Smooth muscle cell (in vitro differentiated cells): ENCODE data around the gene ICA1. TPM values are rescaled to one million over a fixed set of nuclear protein-coding genes. Genes with fewer than 3 reads are reported as not detected.

Experiments
- DNase-seq: peaks from one replicate; lab custom pipeline; 2025; ENCODE audit not compliant: unreplicated experiment; lab: John Stamatoyannopoulos, UW
- H2AFZ ChIP-seq: fragments of 200-600 bp; sonication (generic); 2 replicates; pipeline ENCODE4 v1.6.0; 2016; ENCODE audit warnings: antibody characterized with exemption, low read depth, mild to moderate bottlenecking
- H3F3A ChIP-seq: fragments of 200-600 bp; sonication (generic); 2 replicates; pipeline ENCODE4 v1.6.0; 2017; ENCODE audit warnings: antibody characterized with exemption, low read depth
- H3K27ac ChIP-seq: fragments of 200-600 bp; sonication (generic); 2 replicates; pipeline ENCODE4 v1.5.1; 2016; ENCODE audit warnings: low read depth, mild to moderate bottlenecking
- H3K27me3 ChIP-seq: fragments of 200-600 bp; sonication (generic); 2 replicates; pipeline ENCODE4 v1.6.1; 2016; ENCODE audit warnings: low read depth, mild to moderate bottlenecking
- H3K36me3 ChIP-seq: fragments of 200-600 bp; sonication (generic); 2 replicates; pipeline ENCODE4 v1.5.1; 2016; ENCODE audit warnings: low read depth
- H3K4me1 ChIP-seq: fragments of 200-600 bp; sonication (generic); 2 replicates; pipeline ENCODE4 v1.5.1; 2016; ENCODE audit warnings: low read depth
- H3K4me2 ChIP-seq: fragments of 200-600 bp; sonication (generic); 2 replicates; pipeline ENCODE4 v1.6.0; 2016; ENCODE audit warnings: mild to moderate bottlenecking
- H3K4me3 ChIP-seq: fragments of 200-600 bp; sonication (generic); 2 replicates; pipeline ENCODE4 v1.5.1; 2016; ENCODE audit warnings: mild to moderate bottlenecking
- H3K79me2 ChIP-seq: fragments of 200-600 bp; sonication (generic); 2 replicates; pipeline ENCODE4 v1.6.0; 2016; ENCODE audit warnings: low read depth, mild to moderate bottlenecking
- H3K9ac ChIP-seq: fragments of 200-600 bp; sonication (generic); 2 replicates; pipeline ENCODE4 v1.6.0; 2016; ENCODE audit warnings: low read depth
- H3K9me3 ChIP-seq: fragments of 200-600 bp; sonication (generic); replicated peaks from 2 replicates; pipeline ENCODE4 v1.5.1; 2016; ENCODE audit warnings: low read depth
- H4K20me1 ChIP-seq: fragments of 200-600 bp; sonication (generic); 2 replicates; pipeline ENCODE4 v1.6.0; 2016; ENCODE audit warnings: low read depth
- CTCF ChIP-seq: fragments of 200-600 bp; sonication (generic); IDR thresholded peaks from 2 replicates; pipeline ENCODE4 v1.5.1; 2017; ENCODE audit warnings: borderline replicate concordance, mild to moderate bottlenecking, antibody characterized with exemption; ENCODE audit not compliant: insufficient read depth, poor library complexity, severe bottlenecking
- WGBS: methylation state at CpG from one replicate; pipeline ENCODE4 v1.1.7; 2016; ENCODE audit warnings: low lambda C conversion rate; 5-methylcytosine and 5-hydroxymethylcytosine counted together
- polyA plus RNA-seq: library from polyadenylated mRNA; unstranded; fragments of >200 nt; fragmentation: Nextera tagmentation; extraction: Ambion mirVana; gene quantifications from 2 replicates; pipeline ENCODE4 v1.2.1, GENCODE V29; 2016
- total RNA-seq: library from RNA; depleted of rRNA; stranded (reverse); fragments of >200 nt; gene quantifications from 2 replicates; pipeline ENCODE4 v1.2.3, GENCODE V29; 2014

The ICA1 gene
- total and polyA plus RNA-seq, 2 experiments from 2014 or later, result 4.3 to 5.0 TPM

GRCh38 chr7:8255680-8256655 lies 6.0 kb downstream of the ICA1 start:
- H3K27ac ChIP-seq, result no peak overlapping the region
- no peaks in the 10 kb centered on the region for H3F3A ChIP-seq
- no peak overlapping the region for H2AFZ ChIP-seq
- no peaks in the 10 kb centered on the region for H3K27me3 ChIP-seq
- WGBS, result 58% methylated on average over 6 of the region's 6 CpGs
- no peaks in the 10 kb centered on the region for H3K9me3 ChIP-seq
- no peaks in the 10 kb centered on the region for H4K20me1 ChIP-seq
- no peaks in the 10 kb centered on the region for H3K79me2 ChIP-seq
- H3K4me3 ChIP-seq, result no peak overlapping the region
- H3K36me3 ChIP-seq, result no peaks in the 10 kb centered on the region
- H3K9ac ChIP-seq, result no peak overlapping the region
- DNase-seq, result no peak
- no peaks in the 10 kb centered on the region for H3K4me1 ChIP-seq
- TF ChIP-seq CTCF, result no peak
- no peak overlapping the region for H3K4me2 ChIP-seq

GRCh38 chr7:8254667-8255066 lies 7.3 kb downstream of the ICA1 start:
- no peak for TF ChIP-seq CTCF
- Histone ChIP-seq H3K4me2 (no peak overlapping the region), H3K27ac (no peak overlapping the region), H3K79me2 (no peaks in the 10 kb centered on the region), H3K9ac (no peak overlapping the region), H3K9me3 (no peaks in the 10 kb centered on the region), H2AFZ (no peak overlapping the region), H3F3A (no peaks in the 10 kb centered on the region), H3K27me3 (no peaks in the 10 kb centered on the region), H3K4me1 (no peaks in the 10 kb centered on the region), H4K20me1 (no peaks in the 10 kb centered on the region), H3K4me3 (no peak overlapping the region), H3K36me3 (no peaks in the 10 kb centered on the region)
- DNase-seq, result no peak
- WGBS, result 98% methylated on average over 3 of the region's 3 CpGs

- H3F3A ChIP-seq, result no peaks in the 10 kb centered on the region
- no peaks in the 10 kb centered on the region for H3K27me3 ChIP-seq
- H3K4me3 ChIP-seq, result no peak overlapping the region
- H3K4me2 ChIP-seq, result no peak overlapping the region
- H3K79me2 ChIP-seq, result no peaks in the 10 kb centered on the region
- 87% methylated on average over 3 of the region's 3 CpGs for WGBS
- H2AFZ ChIP-seq, result no peak overlapping the region
- H3K9me3 ChIP-seq, result no peaks in the 10 kb centered on the region
- no peak for TF ChIP-seq CTCF
- H3K9ac ChIP-seq, result no peak overlapping the region
- no peak for DNase-seq
- no peaks in the 10 kb centered on the region for H4K20me1 ChIP-seq
- H3K27ac ChIP-seq, result no peak overlapping the region
- no peaks in the 10 kb centered on the region for H3K4me1 ChIP-seq
- H3K36me3 ChIP-seq, result no peaks in the 10 kb centered on the region
Measured at GRCh38 chr7:8254215-8254614, 7.8 kb downstream of the ICA1 start.
